ENCODE data around the gene FBXO38. TPM values are rescaled to one million over a fixed set of nuclear protein-coding genes. Genes with fewer than 3 reads are reported as not detected.
A peak's percentile ranks its signal among the peaks of the same experiment; 100 is the strongest.
"Not testable (repeated sequence)": the region's sequence is repeated elsewhere in the genome, so short reads cannot be mapped to it uniquely, and the experiment has no call there.

FBXO38 gene
- polyA plus RNA-seq, 1 donor = 36.5 TPM

DNA sequence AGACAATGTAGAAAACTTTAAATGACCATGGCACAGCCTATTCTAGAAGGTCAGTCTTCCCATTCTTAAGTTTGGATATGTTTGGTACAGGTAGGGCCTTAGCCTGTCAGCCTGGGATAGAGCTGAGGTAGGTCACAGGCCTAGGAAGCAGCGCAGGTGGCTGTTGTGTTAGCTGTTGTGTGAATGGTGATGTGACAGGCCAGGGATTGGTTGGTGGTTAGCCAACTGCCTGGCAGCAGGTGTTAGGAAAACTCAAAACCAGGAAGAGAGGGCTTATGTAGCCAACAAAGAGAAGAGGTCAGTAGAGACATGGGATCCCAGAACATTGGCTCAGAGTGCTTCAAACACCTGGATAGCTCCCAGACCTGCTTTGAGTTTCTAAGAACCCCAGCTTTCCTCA lies 84.2 kb downstream of the FBXO38 start:
- H3K27me3 ChIP-seq (ENCODE audit: control insufficient read depth, insufficient read depth, low read length) = no peaks in the 10 kb centered on the region
- H3K36me3 ChIP-seq (ENCODE audit: control insufficient read depth, insufficient read depth, low read length) = no peaks in the 10 kb centered on the region
- no peaks in the 10 kb centered on the region for H3K4me1 ChIP-seq (ENCODE audit: control insufficient read depth, insufficient read depth, low read length)
- DNase-seq = no peak
- no peak overlapping the region for H3K4me3 ChIP-seq (ENCODE audit: low read length)
- no CpG with 5 or more reads among the region's 1 CpG for whole genome bisulfite sequencing (ENCODE audit: insufficient coverage, low lambda C conversion rate)
- no peaks in the 10 kb centered on the region for H3K9me3 ChIP-seq (ENCODE audit: control insufficient read depth, low read depth, low read length)
- no peak overlapping the region for H3K27ac ChIP-seq (ENCODE audit: low read length)

DNA sequence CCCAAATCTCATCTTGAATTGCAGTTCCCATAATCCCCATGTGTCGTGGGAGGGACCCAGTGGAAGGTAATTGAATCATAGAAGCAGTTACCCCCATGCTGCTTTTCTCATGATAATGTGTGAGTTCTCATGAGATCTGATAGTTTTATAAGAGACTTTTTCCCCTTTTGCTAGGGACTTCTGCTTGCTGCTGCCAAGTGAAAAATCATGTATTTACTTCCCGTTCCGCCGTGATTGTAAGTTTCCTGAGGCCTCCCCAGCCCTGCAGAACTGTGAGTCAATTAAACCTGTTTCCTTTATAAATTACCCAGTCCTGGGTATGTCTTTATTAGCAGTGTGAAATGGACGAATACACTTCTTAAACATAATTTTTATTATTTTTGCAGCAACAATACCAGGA lies 85.0 kb downstream of the FBXO38 start:
- H3K4me1 ChIP-seq (ENCODE audit: control insufficient read depth, insufficient read depth, low read length); DNase-seq; H3K27me3 ChIP-seq (ENCODE audit: control insufficient read depth, insufficient read depth, low read length); H3K27ac ChIP-seq (ENCODE audit: low read length); H3K36me3 ChIP-seq (ENCODE audit: control insufficient read depth, insufficient read depth, low read length); H3K9me3 ChIP-seq (ENCODE audit: control insufficient read depth, low read depth, low read length); H3K4me3 ChIP-seq (ENCODE audit: low read length): not testable (repeated sequence)
- no CpG with 5 or more reads among the region's 5 CpGs for WGBS (ENCODE audit: insufficient coverage, low lambda C conversion rate)

DNA sequence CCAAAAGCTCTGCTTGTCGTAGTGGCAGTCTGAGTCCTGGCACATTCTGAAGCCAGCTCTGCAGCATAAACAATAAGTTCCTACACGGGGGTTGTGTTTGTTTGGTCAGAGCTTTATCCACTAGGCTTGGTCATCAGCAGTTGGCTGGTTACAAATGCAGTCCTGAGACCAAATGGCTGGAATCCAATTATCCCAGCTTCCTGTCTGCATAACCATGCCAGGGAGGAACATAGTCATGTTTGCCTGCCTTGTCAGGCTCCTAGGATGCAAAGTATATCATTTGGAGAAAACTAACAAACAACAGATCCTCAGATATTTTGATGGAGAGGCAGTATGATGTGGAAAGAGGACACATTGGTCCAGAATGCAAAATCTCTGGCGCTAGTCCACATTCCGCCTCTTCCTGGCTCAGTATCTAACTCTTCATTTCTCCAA lies 85.8 kb downstream of the FBXO38 start:
- no peak overlapping the region for H3K27ac ChIP-seq (ENCODE audit: low read length)
- no peaks in the 10 kb centered on the region for H3K36me3 ChIP-seq (ENCODE audit: control insufficient read depth, insufficient read depth, low read length)
- no peaks in the 10 kb centered on the region for H3K9me3 ChIP-seq (ENCODE audit: control insufficient read depth, low read depth, low read length)
- peak in 1 of 2 donors; percentile 4 for DNase-seq
- 80% methylated on average over 1 of the region's 4 CpGs for WGBS (ENCODE audit: insufficient coverage, low lambda C conversion rate)
- H3K4me3 ChIP-seq (ENCODE audit: low read length) = no peak overlapping the region
- no peaks in the 10 kb centered on the region for H3K4me1 ChIP-seq (ENCODE audit: control insufficient read depth, insufficient read depth, low read length)
- no peaks in the 10 kb centered on the region for H3K27me3 ChIP-seq (ENCODE audit: control insufficient read depth, insufficient read depth, low read length)

DNA sequence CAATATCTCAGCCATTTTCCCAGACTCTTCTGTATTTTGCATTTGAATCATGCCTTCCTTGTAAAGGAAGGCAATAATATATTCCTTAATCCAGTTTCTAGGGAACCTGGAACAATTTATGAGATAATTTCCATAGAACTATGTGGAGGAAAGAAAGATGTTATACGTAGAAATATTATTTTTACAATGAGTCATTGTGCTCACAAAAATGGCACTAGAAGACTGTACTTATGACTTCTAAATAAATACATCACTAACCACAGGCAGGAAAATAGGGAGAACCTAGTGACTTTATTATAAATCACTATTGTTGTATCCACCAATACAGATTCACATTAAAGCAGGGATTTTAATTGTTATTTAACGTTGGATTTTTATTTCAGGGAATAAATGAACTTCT lies 87.6 kb downstream of the FBXO38 start:
- no peaks in the 10 kb centered on the region for H3K27me3 ChIP-seq (ENCODE audit: control insufficient read depth, insufficient read depth, low read length)
- WGBS (ENCODE audit: insufficient coverage, low lambda C conversion rate) = 94% methylated on average over 2 of the region's 2 CpGs
- DNase-seq = no peak

DNA sequence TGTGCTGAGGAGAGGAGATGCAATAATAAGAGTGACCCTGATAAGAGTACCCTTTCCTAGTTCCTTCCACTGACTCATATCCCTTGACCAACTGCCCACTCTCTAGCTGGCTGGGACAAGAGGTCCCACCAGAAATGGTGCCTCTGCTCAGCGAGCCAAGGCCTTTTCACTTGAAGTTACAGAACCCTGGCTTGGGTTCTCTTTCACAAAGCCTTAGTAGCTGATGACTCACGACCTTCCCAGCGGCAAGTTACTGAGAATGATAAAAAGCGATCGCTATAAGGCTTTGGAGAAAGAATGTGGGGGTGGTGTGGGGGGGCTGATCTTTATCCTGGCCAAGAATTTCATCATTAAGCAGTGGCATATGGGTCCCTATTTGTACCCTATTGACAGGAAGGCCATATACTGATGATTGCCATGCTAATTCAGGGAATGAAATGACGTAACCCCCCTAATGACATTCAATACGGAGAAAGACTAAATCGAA lies 90.3 kb downstream of the FBXO38 start:
- Histone ChIP-seq H3K4me3 (ENCODE audit: low read length) (no peak overlapping the region), H3K27me3 (ENCODE audit: control insufficient read depth, insufficient read depth, low read length) (no peaks in the 10 kb centered on the region), H3K9me3 (ENCODE audit: control insufficient read depth, low read depth, low read length) (no peaks in the 10 kb centered on the region), H3K4me1 (ENCODE audit: control insufficient read depth, insufficient read depth, low read length) (no peaks in the 10 kb centered on the region), H3K27ac (ENCODE audit: low read length) (no peak overlapping the region), H3K36me3 (ENCODE audit: control insufficient read depth, insufficient read depth, low read length) (no peaks in the 10 kb centered on the region)
- no CpG with 5 or more reads among the region's 8 CpGs for WGBS (ENCODE audit: insufficient coverage, low lambda C conversion rate)
- no peak for DNase-seq

More for the DNA sequence above, 87.6 kb downstream of the FBXO38 start:
- no peak overlapping the region for H3K4me3 ChIP-seq (ENCODE audit: low read length)
- H3K9me3 ChIP-seq (ENCODE audit: control insufficient read depth, low read depth, low read length) = no peaks in the 10 kb centered on the region
- no peak overlapping the region for H3K27ac ChIP-seq (ENCODE audit: low read length)
- no peaks in the 10 kb centered on the region for H3K36me3 ChIP-seq (ENCODE audit: control insufficient read depth, insufficient read depth, low read length)
- no peaks in the 10 kb centered on the region for H3K4me1 ChIP-seq (ENCODE audit: control insufficient read depth, insufficient read depth, low read length)

DNA sequence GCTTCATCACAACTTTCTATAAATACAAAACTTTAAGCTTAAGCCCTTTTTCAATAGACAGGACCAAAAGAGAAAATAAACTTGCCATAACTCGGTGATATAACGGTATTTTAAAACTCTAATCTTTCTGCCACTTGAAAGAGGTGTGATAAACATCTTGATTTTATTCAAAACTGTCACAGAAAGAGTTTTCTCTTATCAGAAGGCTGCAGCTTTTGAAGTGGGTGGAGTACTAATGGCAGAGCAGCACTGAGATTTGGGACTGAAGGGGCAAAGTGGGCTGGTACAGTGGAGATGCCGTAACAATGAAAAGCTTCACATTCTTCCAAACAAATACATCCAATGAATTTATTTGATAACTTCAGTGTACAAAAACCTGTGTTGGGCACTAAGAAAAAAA lies 92.5 kb downstream of the FBXO38 start:
- DNase-seq = no peak
- WGBS (ENCODE audit: insufficient coverage, low lambda C conversion rate) = 60% methylated on average over 2 of the region's 3 CpGs
- H3K9me3 ChIP-seq (ENCODE audit: control insufficient read depth, low read depth, low read length) = no peaks in the 10 kb centered on the region
- no peak overlapping the region for H3K4me3 ChIP-seq (ENCODE audit: low read length)
- no peaks in the 10 kb centered on the region for H3K27me3 ChIP-seq (ENCODE audit: control insufficient read depth, insufficient read depth, low read length)
- H3K4me1 ChIP-seq (ENCODE audit: control insufficient read depth, insufficient read depth, low read length) = no peaks in the 10 kb centered on the region
- no peak overlapping the region for H3K27ac ChIP-seq (ENCODE audit: low read length)
- no peaks in the 10 kb centered on the region for H3K36me3 ChIP-seq (ENCODE audit: control insufficient read depth, insufficient read depth, low read length)

DNA sequence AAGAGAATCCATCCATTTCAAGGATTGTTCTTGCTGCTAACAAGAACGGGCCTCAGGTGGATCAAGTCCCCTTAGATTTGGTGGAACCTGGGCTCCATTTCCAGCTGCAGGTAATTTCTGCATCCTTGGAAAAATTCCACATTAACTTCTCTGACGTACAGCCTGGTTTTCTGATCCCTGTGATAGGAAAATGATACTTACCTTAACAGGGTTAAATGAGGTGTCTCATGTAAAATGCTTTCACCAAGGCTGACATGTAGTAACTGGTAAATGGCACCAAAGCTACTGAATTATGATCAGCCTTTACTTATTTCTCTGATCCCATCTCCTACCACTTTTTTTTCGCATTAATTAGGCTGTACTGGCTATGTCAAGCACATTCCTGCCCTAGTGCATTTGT lies 93.7 kb downstream of the FBXO38 start:
- Histone ChIP-seq H3K4me3 (ENCODE audit: low read length) (no peak overlapping the region), H3K27ac (ENCODE audit: low read length) (no peak overlapping the region), H3K9me3 (ENCODE audit: control insufficient read depth, low read depth, low read length) (no peaks in the 10 kb centered on the region), H3K27me3 (ENCODE audit: control insufficient read depth, insufficient read depth, low read length) (no peaks in the 10 kb centered on the region), H3K4me1 (ENCODE audit: control insufficient read depth, insufficient read depth, low read length) (no peaks in the 10 kb centered on the region), H3K36me3 (ENCODE audit: control insufficient read depth, insufficient read depth, low read length) (no peaks in the 10 kb centered on the region)
- no peak for DNase-seq
- no CpG with 5 or more reads among the region's 3 CpGs for WGBS (ENCODE audit: insufficient coverage, low lambda C conversion rate)

DNA sequence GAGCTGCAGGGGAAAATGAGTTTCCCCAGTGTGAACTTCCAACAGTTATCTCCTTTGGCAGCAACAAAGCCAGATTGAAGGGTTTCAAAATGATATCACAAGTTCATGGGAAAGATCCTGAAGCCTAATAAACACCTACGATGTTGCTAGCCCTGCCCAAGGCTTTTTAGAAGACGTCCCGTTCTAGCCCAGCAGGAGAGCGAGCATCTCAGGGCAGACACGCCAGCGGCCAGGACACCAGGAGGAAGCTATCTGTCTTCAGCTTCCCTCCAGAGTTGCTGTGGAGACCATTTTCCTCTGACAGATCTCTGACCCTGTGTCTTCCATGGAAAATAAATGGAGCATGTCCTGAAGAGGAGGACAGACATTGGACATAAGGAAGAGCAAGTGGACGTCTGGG lies 98.4 kb downstream of the FBXO38 start:
- 100% methylated on average over 1 of the region's 7 CpGs for WGBS (ENCODE audit: insufficient coverage, low lambda C conversion rate)
- Histone ChIP-seq H3K27me3 (ENCODE audit: control insufficient read depth, insufficient read depth, low read length) (no peaks in the 10 kb centered on the region), H3K36me3 (ENCODE audit: control insufficient read depth, insufficient read depth, low read length) (no peaks in the 10 kb centered on the region)

DNA sequence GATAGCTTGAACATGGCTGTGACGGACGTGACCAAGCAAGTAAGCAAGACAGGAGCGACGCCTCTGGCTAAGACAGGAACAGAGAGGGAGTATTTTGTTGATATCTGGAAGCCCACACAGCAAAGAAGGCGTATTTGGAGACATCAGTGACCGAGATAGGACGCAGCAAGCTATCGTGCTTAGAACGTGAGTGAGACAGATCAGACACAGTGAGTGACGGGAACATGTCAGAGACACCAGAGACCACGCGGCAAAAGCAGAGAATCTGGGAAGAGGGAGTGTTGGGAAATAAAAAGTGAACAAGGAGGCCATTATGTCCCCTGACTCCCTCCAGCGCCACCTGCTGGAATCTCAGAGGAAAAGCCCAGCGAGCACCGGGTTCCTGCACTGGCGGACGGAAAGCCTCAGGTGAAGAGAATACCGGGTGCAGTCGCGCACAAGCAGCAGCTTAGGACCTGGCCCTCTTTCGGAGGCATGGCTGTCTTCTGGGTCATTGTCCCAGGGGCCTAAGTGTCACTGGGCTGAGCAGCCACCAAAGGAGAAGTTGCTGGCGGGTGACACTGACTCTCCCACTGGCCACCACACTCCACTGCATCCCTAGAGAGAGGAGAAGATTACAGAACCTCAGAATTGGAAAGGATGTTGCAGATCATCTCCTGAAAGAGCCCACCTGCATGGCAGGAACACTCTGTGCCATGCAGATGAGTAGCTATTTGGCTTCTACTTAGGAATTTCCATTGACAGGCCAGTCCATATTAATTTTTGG lies 99.1 kb downstream of the FBXO38 start:
- no peak overlapping the region for H3K4me3 ChIP-seq (ENCODE audit: low read length)
- DNase-seq = peak; percentile 10 to 38
- no peaks in the 10 kb centered on the region for H3K4me1 ChIP-seq (ENCODE audit: control insufficient read depth, insufficient read depth, low read length)
- WGBS (ENCODE audit: insufficient coverage, low lambda C conversion rate) = no CpG with 5 or more reads among the region's 22 CpGs
- H3K27me3 ChIP-seq (ENCODE audit: control insufficient read depth, insufficient read depth, low read length) = no peaks in the 10 kb centered on the region
- H3K27ac ChIP-seq (ENCODE audit: low read length) = no peak overlapping the region
- no peaks in the 10 kb centered on the region for H3K9me3 ChIP-seq (ENCODE audit: control insufficient read depth, low read depth, low read length)
- H3K36me3 ChIP-seq (ENCODE audit: control insufficient read depth, insufficient read depth, low read length) = no peaks in the 10 kb centered on the region

More for the DNA sequence above, 98.4 kb downstream of the FBXO38 start:
- Histone ChIP-seq H3K9me3 (ENCODE audit: control insufficient read depth, low read depth, low read length) (no peaks in the 10 kb centered on the region), H3K4me3 (ENCODE audit: low read length) (no peak overlapping the region), H3K4me1 (ENCODE audit: control insufficient read depth, insufficient read depth, low read length) (no peaks in the 10 kb centered on the region), H3K27ac (ENCODE audit: low read length) (no peak overlapping the region)
- no peak for DNase-seq

DNA sequence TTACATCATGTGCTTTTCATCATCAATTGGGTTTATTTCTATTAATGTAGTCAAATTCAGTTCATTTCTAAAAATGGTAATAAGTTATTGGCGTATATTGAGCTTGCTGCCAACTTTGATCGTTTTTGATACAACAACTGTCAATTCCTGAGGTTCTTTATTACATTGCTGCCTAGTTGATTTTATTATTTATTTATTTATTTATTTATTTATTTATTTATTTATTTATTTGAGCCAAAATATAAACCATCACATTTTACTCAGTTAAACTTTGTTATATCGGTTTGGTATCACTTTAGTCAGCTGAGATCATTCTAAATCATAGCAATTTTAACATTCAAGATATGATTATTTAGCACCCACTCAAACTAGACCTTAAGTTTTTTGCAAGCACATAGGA lies 100.0 kb downstream of the FBXO38 start:
- Histone ChIP-seq H3K36me3 (ENCODE audit: control insufficient read depth, insufficient read depth, low read length) (no peaks in the 10 kb centered on the region), H3K4me1 (ENCODE audit: control insufficient read depth, insufficient read depth, low read length) (no peaks in the 10 kb centered on the region), H3K9me3 (ENCODE audit: control insufficient read depth, low read depth, low read length) (no peaks in the 10 kb centered on the region), H3K27ac (ENCODE audit: low read length) (no peak overlapping the region), H3K27me3 (ENCODE audit: control insufficient read depth, insufficient read depth, low read length) (no peaks in the 10 kb centered on the region), H3K4me3 (ENCODE audit: low read length) (no peak overlapping the region)
- no peak for DNase-seq
- WGBS (ENCODE audit: insufficient coverage, low lambda C conversion rate) = 95% methylated on average over 2 of the region's 3 CpGs

DNA sequence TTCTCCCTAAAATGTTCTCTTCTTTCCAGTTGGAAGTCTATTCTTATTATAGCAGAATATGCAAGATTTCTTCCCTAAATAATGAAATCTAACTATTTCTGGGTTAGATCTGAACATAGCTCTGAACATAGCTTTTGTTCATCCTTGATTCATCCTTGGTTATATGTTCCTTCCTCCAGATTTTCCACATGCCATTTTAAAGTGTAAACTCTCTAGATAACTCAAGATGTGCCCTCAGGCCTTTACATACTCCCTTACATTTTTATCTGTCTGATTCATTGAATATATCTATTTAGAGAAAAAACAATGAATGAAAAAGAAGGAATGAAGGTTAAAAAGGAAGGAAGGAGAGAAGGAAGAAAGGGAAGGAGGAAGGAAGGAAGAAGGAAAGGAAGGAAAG lies 100.9 kb downstream of the FBXO38 start:
- no peak for DNase-seq
- Histone ChIP-seq H3K9me3 (ENCODE audit: control insufficient read depth, low read depth, low read length) (no peaks in the 10 kb centered on the region), H3K27ac (ENCODE audit: low read length) (no peak overlapping the region), H3K4me3 (ENCODE audit: low read length) (no peak overlapping the region), H3K4me1 (ENCODE audit: control insufficient read depth, insufficient read depth, low read length) (no peaks in the 10 kb centered on the region), H3K36me3 (ENCODE audit: control insufficient read depth, insufficient read depth, low read length) (no peaks in the 10 kb centered on the region), H3K27me3 (ENCODE audit: control insufficient read depth, insufficient read depth, low read length) (no peaks in the 10 kb centered on the region)

Data from large intestine (tissue), 3 donors.